DMS114 treated with DMSO at 0.1 percent for 48 hours (cell line): Measurements from ENCODE around the gene SLC35B2.
A peak's percentile ranks its signal among the peaks of the same experiment; 100 is the strongest.
"Not testable (repeated sequence)": the region's sequence is repeated elsewhere in the genome, so short reads cannot be mapped to it uniquely, and the experiment has no call there.

ENCODE experiments used
- DNase-seq: peaks from one replicate; lab custom pipeline; 2025; ENCODE audit not compliant: unreplicated experiment; lab: John Stamatoyannopoulos, UW

SLC35B2 gene

DNA sequence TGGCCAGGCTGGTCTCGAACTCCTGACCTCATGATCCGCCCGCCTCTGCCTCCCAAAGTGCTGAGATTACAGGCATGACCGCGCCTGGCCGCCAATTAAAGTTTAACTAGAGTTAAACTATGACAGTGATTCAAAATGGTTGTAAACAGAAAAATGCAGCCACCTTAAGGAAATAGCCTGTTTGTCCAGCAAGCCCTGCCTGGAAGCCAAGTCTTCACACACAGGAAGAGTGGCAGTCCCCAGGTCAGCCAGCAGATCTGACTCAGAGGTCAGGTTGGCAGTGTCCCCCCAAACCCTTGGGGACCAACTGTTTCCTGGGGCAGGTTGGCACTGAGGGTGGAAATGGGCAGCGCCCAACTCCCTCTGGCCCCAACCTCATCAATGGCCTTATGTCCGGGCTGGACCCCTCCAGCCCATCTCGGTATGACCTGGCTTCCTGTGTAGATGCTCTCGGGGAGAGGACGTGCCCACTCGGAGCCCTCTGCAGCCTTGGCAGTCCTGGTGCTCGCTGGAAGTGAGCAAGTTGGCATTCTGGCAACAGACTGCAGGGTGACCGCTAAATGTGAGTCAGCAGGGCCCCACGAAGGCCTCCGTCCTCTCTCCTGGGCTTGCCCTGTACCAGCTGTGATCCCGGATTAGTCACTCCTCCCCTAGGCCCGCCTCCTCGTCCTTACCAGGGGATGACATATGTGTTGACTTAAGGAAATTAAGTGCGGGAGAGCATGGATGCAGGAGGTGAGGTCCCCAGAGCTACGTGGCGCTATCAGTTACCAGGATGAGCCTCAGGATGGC, 20.1 kb downstream of the SLC35B2 start:
- peak; percentile 74 for DNase-seq

DNA sequence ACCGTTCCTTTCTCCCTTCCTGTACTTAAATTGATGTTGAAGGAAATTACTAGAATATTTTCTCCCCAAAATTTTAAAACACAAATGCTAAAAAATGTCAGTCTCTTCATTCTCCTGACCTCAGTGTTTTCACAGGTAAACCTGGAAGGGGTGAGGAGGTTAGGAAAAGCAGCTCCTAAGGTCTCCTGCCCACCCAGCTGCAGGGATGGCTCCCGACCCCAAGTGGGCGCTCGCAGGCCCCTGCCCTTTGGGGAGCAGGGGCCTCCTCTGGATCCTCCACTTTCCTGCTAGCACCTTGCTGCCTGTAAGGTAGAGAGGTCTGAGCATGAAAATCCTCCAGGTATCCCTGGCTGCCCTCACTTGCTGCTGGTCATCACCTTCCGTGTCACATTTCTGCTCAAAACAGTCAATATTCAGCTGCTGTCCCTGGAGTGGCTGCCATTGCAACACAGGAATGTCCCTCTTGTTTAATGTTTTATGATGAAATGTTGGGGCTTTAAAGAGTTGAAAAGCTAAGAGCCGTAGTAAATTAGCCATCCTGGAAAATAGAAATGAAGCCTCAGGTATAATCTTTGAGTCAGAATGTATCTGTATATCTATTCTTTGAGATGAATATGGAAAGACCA, 21.3 kb downstream of the SLC35B2 start:
- DNase-seq, result no peak

DNA sequence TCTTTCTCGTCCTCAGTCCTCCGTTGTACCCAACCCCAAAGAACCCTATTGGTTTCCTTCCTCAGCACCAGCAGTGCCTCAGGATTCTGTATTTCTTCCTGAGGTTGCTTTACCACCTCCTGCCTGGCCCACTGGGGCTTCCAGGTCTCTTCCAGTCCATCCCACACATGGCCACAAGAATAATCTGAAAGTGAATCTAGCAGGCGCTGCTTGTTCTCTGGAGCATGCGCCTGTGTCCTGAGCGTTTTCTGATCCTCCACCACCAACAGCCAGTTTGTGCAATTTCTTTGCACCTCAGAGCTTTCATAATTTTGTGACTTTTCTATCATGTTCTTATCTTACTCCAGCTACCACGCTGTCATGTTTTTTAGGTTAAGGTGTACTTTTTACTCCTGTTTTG, 22.1 kb downstream of the SLC35B2 start:
- no peak for DNase-seq

GRCh38 chr6:44234101-44235025, 23.0 kb downstream of the SLC35B2 start:
- DNase-seq, result peak; percentile 50

- no peak for DNase-seq
Measured at GRCh38 chr6:44233567-44234100, 23.7 kb downstream of the SLC35B2 start.

GRCh38 chr6:44232676-44233566, 24.4 kb downstream of the SLC35B2 start:
- DNase-seq, result no peak

GRCh38 chr6:44231426-44231825, 25.9 kb downstream of the SLC35B2 start:
- not testable (repeated sequence) for DNase-seq

GRCh38 chr6:44230034-44230675, 27.2 kb downstream of the SLC35B2 start:
- DNase-seq, result no peak

DNA sequence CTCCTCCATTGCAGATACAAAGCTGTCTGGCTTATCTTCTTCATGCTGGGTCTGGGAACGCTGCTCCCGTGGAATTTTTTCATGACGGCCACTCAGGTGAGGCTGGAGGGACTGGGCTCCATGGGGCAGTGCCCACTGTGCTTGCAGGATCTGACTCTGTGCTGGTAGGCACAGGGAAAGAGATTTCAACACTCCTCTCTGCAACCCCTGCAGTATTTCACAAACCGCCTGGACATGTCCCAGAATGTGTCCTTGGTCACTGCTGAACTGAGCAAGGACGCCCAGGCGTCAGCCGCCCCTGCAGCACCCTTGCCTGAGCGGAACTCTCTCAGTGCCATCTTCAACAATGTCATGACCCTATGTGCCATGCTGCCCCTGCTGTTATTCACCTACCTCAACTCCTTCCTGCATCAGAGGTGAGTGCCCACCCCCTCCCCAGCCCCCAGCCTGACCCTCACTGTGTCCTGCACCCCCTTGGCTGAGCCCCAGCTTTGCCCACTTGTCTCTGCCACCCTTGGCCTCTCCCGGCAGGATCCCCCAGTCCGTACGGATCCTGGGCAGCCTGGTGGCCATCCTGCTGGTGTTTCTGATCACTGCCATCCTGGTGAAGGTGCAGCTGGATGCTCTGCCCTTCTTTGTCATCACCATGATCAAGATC, 27.8 kb downstream of the SLC35B2 start:
- no peak for DNase-seq

- no peak for DNase-seq
Measured at GRCh38 chr6:44228836-44229235, 28.5 kb downstream of the SLC35B2 start.

- DNase-seq, result no peak
Measured at GRCh38 chr6:44228433-44228832, 28.9 kb downstream of the SLC35B2 start.

DNA sequence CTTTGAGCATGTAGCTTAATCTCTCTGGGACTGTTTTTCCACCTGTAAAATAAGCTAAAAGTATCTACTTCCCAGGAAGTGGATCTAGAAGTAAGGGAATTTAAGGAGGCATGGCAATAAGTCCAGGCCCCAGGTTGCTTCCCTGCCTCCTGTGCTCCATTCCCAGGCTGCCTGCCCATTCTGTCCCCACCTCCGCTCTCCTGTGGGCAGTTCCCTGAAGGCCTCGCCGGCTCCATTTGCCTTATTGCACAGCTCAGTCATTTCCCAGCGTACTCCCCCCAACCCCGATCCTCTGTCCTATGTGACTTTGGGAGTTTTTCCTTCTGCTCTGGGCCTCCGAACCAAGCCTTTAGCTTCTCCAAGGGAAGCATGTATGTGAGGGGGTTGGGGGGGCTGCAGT, 29.3 kb downstream of the SLC35B2 start:
- no peak for DNase-seq

- DNase-seq, result no peak
Measured at GRCh38 chr6:44227148-44227793, 30.1 kb downstream of the SLC35B2 start.

DNA sequence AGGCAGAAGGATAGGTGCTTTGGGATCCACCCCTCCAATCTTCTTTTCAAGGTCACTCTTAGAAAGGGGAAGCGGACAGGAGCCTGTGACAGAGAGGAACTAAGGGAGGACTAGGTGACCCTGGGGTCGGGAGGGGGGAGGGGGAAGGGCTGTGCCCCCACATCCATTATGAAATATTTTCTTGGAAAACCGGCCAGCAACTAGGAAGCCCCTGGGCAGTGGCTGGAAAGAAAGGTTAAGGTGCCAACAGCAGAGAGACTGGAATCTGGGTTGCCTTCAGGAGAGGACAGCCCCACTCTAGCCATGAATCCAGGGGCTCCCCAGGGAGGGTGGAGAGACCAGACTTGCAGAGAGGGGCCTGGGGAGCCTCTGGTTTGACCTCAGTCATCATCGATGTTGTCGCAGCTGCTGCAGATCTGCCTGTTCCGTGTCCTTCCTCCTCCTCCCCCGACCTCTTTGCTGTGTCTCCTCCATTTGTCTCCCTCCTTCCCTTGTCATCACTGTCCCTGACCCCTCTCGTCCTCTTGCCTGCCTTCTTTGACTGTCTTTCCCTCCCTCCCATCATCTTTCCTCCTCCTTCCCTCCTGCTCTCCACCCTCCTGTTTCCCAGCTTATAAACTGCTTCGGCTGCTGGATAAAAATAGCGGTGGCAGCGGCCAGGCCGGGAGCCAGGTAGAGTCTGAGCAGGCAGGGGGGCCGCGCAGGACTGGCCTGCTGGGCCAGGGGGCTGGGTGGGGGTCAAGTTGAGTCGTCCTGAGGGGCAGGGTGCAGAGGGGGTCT, 30.8 kb downstream of the SLC35B2 start:
- no peak for DNase-seq

- DNase-seq, result no peak
Measured at GRCh38 chr6:44225579-44226325, 31.6 kb downstream of the SLC35B2 start.

DNA sequence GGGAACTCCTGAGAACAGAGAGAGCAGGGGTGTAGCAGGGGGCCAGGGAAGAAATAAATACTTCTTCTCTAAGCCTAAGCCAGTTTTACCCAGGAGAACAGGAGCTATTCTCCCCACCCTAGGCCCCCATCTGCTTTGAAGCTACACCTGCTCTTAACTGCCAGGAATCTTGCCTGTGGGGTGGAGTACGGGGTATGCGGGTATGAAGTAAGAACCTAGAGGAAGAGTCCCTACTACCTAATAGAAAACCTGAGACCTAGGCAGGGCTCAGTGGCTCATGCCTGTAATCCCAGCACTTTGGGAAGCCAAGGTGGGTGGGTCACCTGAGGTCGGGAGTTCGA, 32.4 kb downstream of the SLC35B2 start:
- DNase-seq, result no peak
